Parathyroid adenoma (tissue), 2 donors: ENCODE measurements around the gene ARHGEF2.

Source experiments
- H2AFZ ChIP-seq: fragments of 300-600 bp; sonication (generic); one replicate; pipeline ENCODE4 v1.7.0; 2017; ENCODE audit warnings: antibody characterized with exemption, mild to moderate bottlenecking
- H3K27ac ChIP-seq: fragments of 300-600 bp; sonication (generic); one replicate; pipeline ENCODE4 v1.7.0; 2017
- H3K27me3 ChIP-seq: fragments of 300-600 bp; sonication (generic); one replicate; pipeline ENCODE4 v1.7.0; 2017; ENCODE audit warnings: low read length; ENCODE audit not compliant: control insufficient read depth, insufficient read depth
- H3K36me3 ChIP-seq: fragments of 300-600 bp; sonication (generic); one replicate; pipeline ENCODE4 v1.7.0; 2017; ENCODE audit warnings: low read length; ENCODE audit not compliant: control insufficient read depth, insufficient read depth
- H3K4me1 ChIP-seq: fragments of 300-600 bp; sonication (generic); one replicate; pipeline ENCODE4 v1.7.0; 2017; ENCODE audit warnings: control low read depth
- H3K4me2 ChIP-seq: fragments of 300-600 bp; sonication (generic); one replicate; pipeline ENCODE4 v1.7.0; 2017; ENCODE audit warnings: low read length
- H3K4me3 ChIP-seq: fragments of 300-600 bp; sonication (generic); one replicate; pipeline ENCODE4 v1.7.0; 2017; ENCODE audit warnings: low read depth, low read length
- H3K79me2 ChIP-seq: fragments of 300-600 bp; sonication (generic); one replicate; pipeline ENCODE4 v1.7.0; 2017; ENCODE audit warnings: control low read depth
- H3K9ac ChIP-seq: fragments of 300-600 bp; sonication (generic); one replicate; pipeline ENCODE4 v1.7.0; 2017; ENCODE audit warnings: mild to moderate bottlenecking
- H3K9me3 ChIP-seq: fragments of 300-600 bp; sonication (generic); one replicate; pipeline ENCODE4 v1.7.0; 2017; ENCODE audit warnings: low read length; ENCODE audit not compliant: control insufficient read depth
- TF ChIP-seq, protein P1 (sequence below): fragments of 300-600 bp; sonication (generic); IDR thresholded peaks from one replicate; pipeline ENCODE4 v1.7.0; 2017; ENCODE audit warnings: antibody characterized with exemption, mild to moderate bottlenecking
- donor health status: primary hyperparathyroidism.

The ARHGEF2 gene

GRCh38 chr1:155919801-155920200 is 58.5 kb downstream of the ARHGEF2 start:
- H3K9ac ChIP-seq = no peak overlapping the region
- H3K27ac ChIP-seq = no peak overlapping the region
- no peaks in the 10 kb centered on the region for H3K79me2 ChIP-seq
- no peaks in the 10 kb centered on the region for H3K9me3 ChIP-seq
- H3K4me3 ChIP-seq = no peak overlapping the region
- no peaks in the 10 kb centered on the region for H3K36me3 ChIP-seq
- no peaks in the 10 kb centered on the region for H3K4me1 ChIP-seq
- no peak overlapping the region for H3K4me2 ChIP-seq
- no peaks in the 10 kb centered on the region for H3K27me3 ChIP-seq
- TF ChIP-seq, protein P1, sequence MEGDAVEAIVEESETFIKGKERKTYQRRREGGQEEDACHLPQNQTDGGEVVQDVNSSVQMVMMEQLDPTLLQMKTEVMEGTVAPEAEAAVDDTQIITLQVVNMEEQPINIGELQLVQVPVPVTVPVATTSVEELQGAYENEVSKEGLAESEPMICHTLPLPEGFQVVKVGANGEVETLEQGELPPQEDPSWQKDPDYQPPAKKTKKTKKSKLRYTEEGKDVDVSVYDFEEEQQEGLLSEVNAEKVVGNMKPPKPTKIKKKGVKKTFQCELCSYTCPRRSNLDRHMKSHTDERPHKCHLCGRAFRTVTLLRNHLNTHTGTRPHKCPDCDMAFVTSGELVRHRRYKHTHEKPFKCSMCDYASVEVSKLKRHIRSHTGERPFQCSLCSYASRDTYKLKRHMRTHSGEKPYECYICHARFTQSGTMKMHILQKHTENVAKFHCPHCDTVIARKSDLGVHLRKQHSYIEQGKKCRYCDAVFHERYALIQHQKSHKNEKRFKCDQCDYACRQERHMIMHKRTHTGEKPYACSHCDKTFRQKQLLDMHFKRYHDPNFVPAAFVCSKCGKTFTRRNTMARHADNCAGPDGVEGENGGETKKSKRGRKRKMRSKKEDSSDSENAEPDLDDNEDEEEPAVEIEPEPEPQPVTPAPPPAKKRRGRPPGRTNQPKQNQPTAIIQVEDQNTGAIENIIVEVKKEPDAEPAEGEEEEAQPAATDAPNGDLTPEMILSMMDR = no peak
- H2AFZ ChIP-seq = no peak overlapping the region

DNA sequence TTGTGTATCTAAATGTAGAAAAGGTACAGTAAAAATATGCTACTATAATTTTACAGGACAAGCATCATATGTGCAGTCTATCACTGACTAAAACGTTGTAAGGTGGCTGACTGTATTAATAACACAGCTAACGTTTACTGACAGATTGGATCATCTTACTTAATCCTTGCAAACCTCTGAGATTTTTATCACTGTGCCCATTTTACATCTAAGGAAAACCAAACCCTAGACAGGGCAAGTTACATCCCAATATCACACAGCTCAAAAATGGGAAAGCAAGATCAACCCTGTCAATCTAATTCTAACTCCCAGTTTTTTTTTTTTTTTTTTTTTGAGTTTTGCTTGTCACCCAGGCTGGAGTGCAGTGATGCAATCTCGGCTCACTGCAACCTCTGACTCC is 59.7 kb downstream of the ARHGEF2 start:
- no peaks in the 10 kb centered on the region for H3K79me2 ChIP-seq
- H3K4me2 ChIP-seq = no peak overlapping the region
- TF ChIP-seq, protein P1 = no peak
- no peak overlapping the region for H2AFZ ChIP-seq
- no peak overlapping the region for H3K9ac ChIP-seq
- no peaks in the 10 kb centered on the region for H3K27me3 ChIP-seq
- H3K4me1 ChIP-seq = no peaks in the 10 kb centered on the region
- H3K27ac ChIP-seq = no peak overlapping the region
- no peaks in the 10 kb centered on the region for H3K36me3 ChIP-seq
- H3K4me3 ChIP-seq = no peak overlapping the region
- no peaks in the 10 kb centered on the region for H3K9me3 ChIP-seq

- Histone ChIP-seq H3K27me3 (no peaks in the 10 kb centered on the region), H3K9ac (no peak overlapping the region), H3K4me1 (no peaks in the 10 kb centered on the region), H3K4me2 (no peak overlapping the region), H3K9me3 (no peaks in the 10 kb centered on the region), H3K27ac (no peak overlapping the region), H3K4me3 (no peak overlapping the region), H3K36me3 (no peaks in the 10 kb centered on the region), H3K79me2 (no peaks in the 10 kb centered on the region), H2AFZ (no peak overlapping the region)
- TF ChIP-seq, protein P1 = no peak
Observed at GRCh38 chr1:155913969-155914757, 64.2 kb downstream of the ARHGEF2 start.

- no peaks in the 10 kb centered on the region for H3K4me1 ChIP-seq
- no peak overlapping the region for H2AFZ ChIP-seq
- H3K4me2 ChIP-seq = no peak overlapping the region
- TF ChIP-seq, protein P1 = no peak
- H3K27me3 ChIP-seq = no peaks in the 10 kb centered on the region
- no peak overlapping the region for H3K4me3 ChIP-seq
- H3K9me3 ChIP-seq = no peaks in the 10 kb centered on the region
- no peaks in the 10 kb centered on the region for H3K36me3 ChIP-seq
- H3K9ac ChIP-seq = no peak overlapping the region
- no peak overlapping the region for H3K27ac ChIP-seq
- no peaks in the 10 kb centered on the region for H3K79me2 ChIP-seq
Observed at GRCh38 chr1:155912056-155912536, 66.3 kb downstream of the ARHGEF2 start.
